Type B pancreatic cell (in vitro differentiated cells): ENCODE results near the gene TBKBP1. TPM values are rescaled to one million over a fixed set of nuclear protein-coding genes. Genes with fewer than 3 reads are reported as not detected.

Experiments used
- DNase-seq: peaks from one replicate; pipeline ENCODE4 v3.0.0; 2021; ENCODE audit warnings: mixed read lengths; ENCODE audit not compliant: unreplicated experiment; ENCODE audit errors: extremely low spot score
- H3K27ac Mint-ChIP-seq: 2 replicates; pipeline ENCODE4 v1.8.0; 2021; ENCODE audit warnings: mild to moderate bottlenecking, mixed read lengths
- H3K27me3 Mint-ChIP-seq: 2 replicates; pipeline ENCODE4 v1.8.0; 2021; ENCODE audit warnings: mixed read lengths
- H3K36me3 Mint-ChIP-seq: 2 replicates; pipeline ENCODE4 v1.8.0; 2021; ENCODE audit warnings: mixed read lengths
- H3K4me1 Mint-ChIP-seq: one replicate; pipeline ENCODE4 v1.8.0; 2021; ENCODE audit warnings: mixed read lengths; ENCODE audit not compliant: unreplicated experiment
- H3K4me3 Mint-ChIP-seq: 2 replicates; pipeline ENCODE4 v1.8.0; 2021; ENCODE audit warnings: mild to moderate bottlenecking, mixed read lengths
- H3K9me3 Mint-ChIP-seq: 2 replicates; pipeline ENCODE4 v1.8.0; 2021; ENCODE audit warnings: mixed read lengths
- CTCF ChIP-seq: fragments of 200-600 bp; sonication (generic); conservative IDR thresholded peaks from 2 replicates; pipeline ENCODE4 v1.5.0; 2021; ENCODE audit warnings: antibody characterized with exemption, mild to moderate bottlenecking
- long read RNA-seq: library from polyadenylated mRNA; unstranded; transcript quantifications from one replicate; pipeline ENCODE4 v2.0.0, GENCODE V29; 2020
- total RNA-seq: library from RNA; stranded (reverse); gene quantifications from 2 replicates; pipeline ENCODE4 v1.2.1, GENCODE V29; 2021; ENCODE audit warnings: low replicate concordance

The TBKBP1 gene
- 10.5 and 19.7 TPM in 2 replicates for total RNA-seq
- long read RNA-seq: 0 reads

- no peak for TF ChIP-seq CTCF
- H3K4me3 Mint-ChIP-seq: peak within 1 kb of the TSS; percentile 93
- peak within 1 kb of the TSS; percentile 85 for H3K27ac Mint-ChIP-seq
- no peaks in the 10 kb centered on the region for H3K27me3 Mint-ChIP-seq
- DNase-seq: peak; percentile 89
- H3K36me3 Mint-ChIP-seq: no peaks in the 10 kb centered on the region
- H3K4me1 Mint-ChIP-seq: peaks cover 21% of the 10 kb centered on the region
- H3K9me3 Mint-ChIP-seq: no peaks in the 10 kb centered on the region
These were observed at the start of gene TBKBP1 for GRCh38 chr17:47693731-47694580. Gene TBKBP1 (plus strand): TSS chr17:47694161. CDS start chr17:47696113, 1,952 bp downstream.

- H3K4me3 Mint-ChIP-seq: no peak overlapping the region
- no peak for TF ChIP-seq CTCF
These were observed 49.6 kb upstream of the TBKBP1 start for GRCh38 chr17:47644324-47644723.

GRCh38 chr17:47649153-47649971, 44.6 kb upstream of the TBKBP1 start, which contains the start of gene KPNB1:
Gene KPNB1 (plus strand): TSS chr17:47649919. CDS start chr17:47650245, 326 bp downstream.
- DNase-seq: peak; percentile 99
- Mint-ChIP-seq H3K4me3 (peak within 1 kb of the TSS; percentile 97), H3K27me3 (no peaks in the 10 kb centered on the region), H3K4me1 (peaks cover 20% of the 10 kb centered on the region), H3K27ac (peak within 1 kb of the TSS; percentile 96), H3K36me3 (peaks cover 12% of the 10 kb centered on the region), H3K9me3 (no peaks in the 10 kb centered on the region)
- no peak for TF ChIP-seq CTCF

More at GRCh38 chr17:47644324-47644723, 49.6 kb upstream of the TBKBP1 start:
- no peak for DNase-seq
- H3K4me1 Mint-ChIP-seq: peaks cover 6% of the 10 kb centered on the region
- H3K36me3 Mint-ChIP-seq: no peaks in the 10 kb centered on the region
- no peaks in the 10 kb centered on the region for H3K27me3 Mint-ChIP-seq
- no peak overlapping the region for H3K27ac Mint-ChIP-seq
- H3K9me3 Mint-ChIP-seq: no peaks in the 10 kb centered on the region

- Mint-ChIP-seq H3K9me3 (no peaks in the 10 kb centered on the region), H3K27ac (peak overlapping the region; percentile 96), H3K36me3 (peaks cover 13% of the 10 kb centered on the region), H3K4me3 (peak overlapping the region; percentile 97), H3K27me3 (no peaks in the 10 kb centered on the region), H3K4me1 (peaks cover 25% of the 10 kb centered on the region)
- DNase-seq: no peak
- no peak for TF ChIP-seq CTCF
These were observed 43.9 kb upstream of the TBKBP1 start for GRCh38 chr17:47649972-47650524.
